ENCODE results near the gene DOK4.

DNA sequence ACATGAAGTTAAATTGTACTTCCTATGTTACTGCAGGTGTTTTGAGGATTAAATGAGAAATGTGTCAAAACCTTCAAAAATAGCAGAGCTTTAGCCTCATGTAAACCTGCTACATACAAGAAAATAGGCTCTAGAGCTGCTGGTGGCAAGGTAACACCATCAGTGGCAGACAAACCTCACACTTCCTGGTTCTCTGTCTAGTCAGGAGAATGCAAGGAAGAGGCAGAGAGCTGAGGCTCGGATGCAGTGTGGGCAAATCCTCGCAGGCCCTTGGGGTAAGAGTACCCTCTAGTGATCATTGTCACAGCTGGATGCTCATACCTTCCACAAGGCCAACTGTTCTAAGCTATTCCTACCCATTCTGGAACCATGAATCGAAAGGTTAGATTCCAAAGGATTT is 53.3 kb downstream of the DOK4 start:
- TF ChIP-seq, protein P1, sequence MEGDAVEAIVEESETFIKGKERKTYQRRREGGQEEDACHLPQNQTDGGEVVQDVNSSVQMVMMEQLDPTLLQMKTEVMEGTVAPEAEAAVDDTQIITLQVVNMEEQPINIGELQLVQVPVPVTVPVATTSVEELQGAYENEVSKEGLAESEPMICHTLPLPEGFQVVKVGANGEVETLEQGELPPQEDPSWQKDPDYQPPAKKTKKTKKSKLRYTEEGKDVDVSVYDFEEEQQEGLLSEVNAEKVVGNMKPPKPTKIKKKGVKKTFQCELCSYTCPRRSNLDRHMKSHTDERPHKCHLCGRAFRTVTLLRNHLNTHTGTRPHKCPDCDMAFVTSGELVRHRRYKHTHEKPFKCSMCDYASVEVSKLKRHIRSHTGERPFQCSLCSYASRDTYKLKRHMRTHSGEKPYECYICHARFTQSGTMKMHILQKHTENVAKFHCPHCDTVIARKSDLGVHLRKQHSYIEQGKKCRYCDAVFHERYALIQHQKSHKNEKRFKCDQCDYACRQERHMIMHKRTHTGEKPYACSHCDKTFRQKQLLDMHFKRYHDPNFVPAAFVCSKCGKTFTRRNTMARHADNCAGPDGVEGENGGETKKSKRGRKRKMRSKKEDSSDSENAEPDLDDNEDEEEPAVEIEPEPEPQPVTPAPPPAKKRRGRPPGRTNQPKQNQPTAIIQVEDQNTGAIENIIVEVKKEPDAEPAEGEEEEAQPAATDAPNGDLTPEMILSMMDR (IDR thresholded peaks at IDR 0.05), result no peak
- no peak for TF ChIP-seq POLR2A (IDR thresholded peaks at IDR 0.05)

Data from testis (tissue), 2 donors.